Neuronal stem cell (in vitro differentiated cells): ENCODE results near the gene PKMYT1.

Experiments
- DNase-seq: peaks from one replicate; pipeline ENCODE4 v3.0.0-alpha.2; 2013; ENCODE audit warnings: low spot score
- H2AFZ ChIP-seq: one replicate; pipeline ENCODE4 v1.6.1; 2013; ENCODE audit warnings: mild to moderate bottlenecking, low read length, inconsistent platforms
- H2AK5ac ChIP-seq: 2 replicates; pipeline ENCODE4 v1.6.1; 2013; ENCODE audit warnings: low read depth, mild to moderate bottlenecking, inconsistent platforms, low read length, moderate library complexity, mixed read lengths
- H2BK120ac ChIP-seq: 2 replicates; pipeline ENCODE4 v1.6.1; 2013; ENCODE audit warnings: low read depth, mild to moderate bottlenecking, inconsistent platforms, low read length, moderate library complexity, mixed read lengths
- H2BK12ac ChIP-seq: one replicate; pipeline ENCODE4 v1.6.1; 2013; ENCODE audit warnings: low read length, inconsistent platforms
- H2BK15ac ChIP-seq: 2 replicates; pipeline ENCODE4 v1.6.1; 2013; ENCODE audit warnings: mild to moderate bottlenecking, low read length, inconsistent platforms, mixed read lengths
- H2BK5ac ChIP-seq: one replicate; pipeline ENCODE4 v1.6.1; 2013; ENCODE audit warnings: inconsistent platforms, mild to moderate bottlenecking, low read length, moderate library complexity
- H3K14ac ChIP-seq: one replicate; pipeline ENCODE4 v1.6.1; 2013; ENCODE audit warnings: low read length, inconsistent platforms
- H3K18ac ChIP-seq: 2 replicates; pipeline ENCODE4 v1.6.1; 2013; ENCODE audit warnings: low read length, inconsistent platforms
- H3K23ac ChIP-seq: 2 replicates; pipeline ENCODE4 v1.6.1; 2013; ENCODE audit warnings: low read depth, mild to moderate bottlenecking, mixed read lengths, low read length, inconsistent platforms; ENCODE audit not compliant: poor library complexity
- H3K27ac ChIP-seq: replicated peaks from 3 replicates; pipeline ENCODE4 v1.5.1; 2013; ENCODE audit warnings: low read length, inconsistent platforms
- H3K27me3 ChIP-seq, 3 experiments: 2 replicates each; pipeline ENCODE4 v1.6.1; 2013; ENCODE audit warnings: low read length in 3 of 3, mild to moderate bottlenecking in 2 of 3, inconsistent platforms in 1 of 3, low read depth in 1 of 3, mixed read lengths in 1 of 3, moderate library complexity in 1 of 3; ENCODE audit not compliant: control insufficient read depth in 3 of 3, insufficient read depth in 3 of 3
- H3K36me3 ChIP-seq, 2 donors: replicated peaks in 1 of 2; 2 replicates each; pipeline ENCODE4 v1.6.1; 2013; ENCODE audit warnings: low read length in 2 of 2; ENCODE audit not compliant: control insufficient read depth in 2 of 2, insufficient read depth in 2 of 2
- H3K4ac ChIP-seq: 2 replicates; pipeline ENCODE4 v1.6.1; 2013; ENCODE audit warnings: inconsistent platforms, mild to moderate bottlenecking, low read length, moderate library complexity
- H3K4me1 ChIP-seq, 2 donors: 1 replicate in 1 of 2; 2 replicates in 1 of 2; pipeline ENCODE4 v1.6.1; 2013; ENCODE audit warnings: low read length in 2 of 2, low read depth in 1 of 2; ENCODE audit not compliant: control insufficient read depth in 2 of 2, insufficient read depth in 1 of 2
- H3K4me2 ChIP-seq: one replicate; pipeline ENCODE4 v1.6.1; 2013; ENCODE audit warnings: mild to moderate bottlenecking, low read length, inconsistent platforms; ENCODE audit not compliant: insufficient read depth, poor library complexity, severe bottlenecking
- H3K4me3 ChIP-seq, 2 donors: 2 replicates each; pipeline ENCODE4 v1.5.1; 2013; ENCODE audit warnings: low read length in 2 of 2, mild to moderate bottlenecking in 2 of 2, inconsistent platforms in 1 of 2, moderate library complexity in 1 of 2
- H3K79me1 ChIP-seq: one replicate; pipeline ENCODE4 v1.6.1; 2013; ENCODE audit warnings: low read depth, mild to moderate bottlenecking, inconsistent platforms, low read length, moderate library complexity
- H3K9ac ChIP-seq: one replicate; pipeline ENCODE4 v1.6.1; 2013; ENCODE audit warnings: mild to moderate bottlenecking, low read depth, low read length, inconsistent platforms; ENCODE audit not compliant: poor library complexity
- H3K9me3 ChIP-seq, 2 donors: replicated peaks in 1 of 2; 2 replicates each; pipeline versions ENCODE3 to v1.6.1; 2013; ENCODE audit warnings: low read length in 2 of 2, mild to moderate bottlenecking in 2 of 2, inconsistent platforms in 1 of 2, low read depth in 1 of 2, mixed read lengths in 1 of 2, moderate library complexity in 1 of 2; ENCODE audit not compliant: control insufficient read depth in 2 of 2, insufficient read depth in 1 of 2
- H4K8ac ChIP-seq: one replicate; pipeline ENCODE4 v1.6.1; 2013; ENCODE audit warnings: low read depth, mild to moderate bottlenecking, inconsistent platforms, low read length, moderate library complexity
- H4K91ac ChIP-seq: one replicate; pipeline ENCODE4 v1.6.1; 2013; ENCODE audit warnings: low read length, low read depth, mild to moderate bottlenecking, inconsistent platforms; ENCODE audit not compliant: poor library complexity
- WGBS, 2 donors: extraction: QIAGEN DNeasy Blood & Tissue Kit; methylation state at CpG; one replicate each; pipeline ENCODE4 v1.1.7; 2013; ENCODE audit warnings: missing lambda C conversion rate in 2 of 2, mixed read lengths in 1 of 2; ENCODE audit not compliant: insufficient read length in 2 of 2, insufficient replicate concordance in 1 of 2; ENCODE audit errors: extremely low coverage in 2 of 2; 5-methylcytosine and 5-hydroxymethylcytosine counted together

The PKMYT1 gene

DNA sequence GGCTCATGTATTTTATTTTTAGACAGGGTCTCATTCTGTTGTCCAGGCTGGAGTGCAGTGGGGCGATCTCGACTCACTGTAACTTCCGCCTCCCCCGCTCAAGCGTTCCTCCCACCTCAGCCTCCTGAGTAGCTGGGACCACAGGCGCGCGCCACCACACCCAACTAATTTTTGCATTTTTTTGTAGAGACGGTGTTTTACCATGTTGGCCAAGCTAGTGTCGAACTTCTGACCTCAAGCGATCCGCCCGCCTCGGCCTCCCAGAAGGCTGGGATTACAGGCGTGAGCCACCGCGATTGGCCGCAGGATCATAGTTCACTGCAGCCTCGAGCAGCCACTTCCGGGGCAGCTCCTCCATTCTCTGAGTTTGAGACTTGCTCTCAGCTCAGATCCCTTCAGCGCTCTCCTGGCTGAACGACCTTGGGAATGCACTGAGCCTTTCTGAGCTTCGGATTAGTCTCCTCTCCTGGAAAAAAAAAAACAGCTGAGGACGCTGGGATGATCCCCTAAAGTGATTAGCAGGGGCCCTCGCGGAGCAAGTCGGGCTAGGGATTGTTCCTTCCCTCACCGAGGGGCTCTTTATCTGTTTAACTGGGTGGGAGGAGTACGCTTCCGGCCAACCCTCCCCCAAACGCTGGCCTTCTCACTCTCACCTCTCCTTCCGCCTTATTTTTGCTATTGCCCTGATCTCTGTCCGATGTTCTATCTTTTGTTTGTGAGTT, 1.1 kb upstream of the PKMYT1 start:
- H2AK5ac ChIP-seq: peak overlapping the region; percentile 96
- no peak overlapping the region for H3K4ac ChIP-seq
- no peak for DNase-seq
- no peak overlapping the region for H3K18ac ChIP-seq
- H3K14ac ChIP-seq: no peak overlapping the region
- no peak overlapping the region for H4K91ac ChIP-seq
- no peak overlapping the region for H4K8ac ChIP-seq
- peaks cover 9% of the 10 kb centered on the region for H3K79me1 ChIP-seq
- peak overlapping the region; percentile 49 for H3K4me2 ChIP-seq
- peak overlapping the region; percentile 90 for H2BK5ac ChIP-seq
- H3K9me3 ChIP-seq: no peaks in the 10 kb centered on the region
- peak overlapping the region in 1 of 2 donors; percentile 87 for H3K4me3 ChIP-seq
- peak overlapping the region; percentile 43 for H3K23ac ChIP-seq
- H2BK120ac ChIP-seq: peak overlapping the region; percentile 44
- peak overlapping the region; percentile 78 for H2AFZ ChIP-seq
- H3K4me1 ChIP-seq: peaks cover 14 to 20% of the 10 kb centered on the region in 2 donors
- H2BK12ac ChIP-seq: peak overlapping the region; percentile 41
- H3K27me3 ChIP-seq: peaks cover 0 to 20% (median 0%) of the 10 kb centered on the region in 3 experiments
- H3K9ac ChIP-seq: no peak overlapping the region
- peaks cover 0 to 24% of the 10 kb centered on the region in 2 donors for H3K36me3 ChIP-seq
- peak overlapping the region; percentile 81 for H2BK15ac ChIP-seq
- no CpG with 5 or more reads among the region's 33 CpGs for WGBS, 2 donors
- H3K27ac ChIP-seq: peak overlapping the region; percentile 81

DNA sequence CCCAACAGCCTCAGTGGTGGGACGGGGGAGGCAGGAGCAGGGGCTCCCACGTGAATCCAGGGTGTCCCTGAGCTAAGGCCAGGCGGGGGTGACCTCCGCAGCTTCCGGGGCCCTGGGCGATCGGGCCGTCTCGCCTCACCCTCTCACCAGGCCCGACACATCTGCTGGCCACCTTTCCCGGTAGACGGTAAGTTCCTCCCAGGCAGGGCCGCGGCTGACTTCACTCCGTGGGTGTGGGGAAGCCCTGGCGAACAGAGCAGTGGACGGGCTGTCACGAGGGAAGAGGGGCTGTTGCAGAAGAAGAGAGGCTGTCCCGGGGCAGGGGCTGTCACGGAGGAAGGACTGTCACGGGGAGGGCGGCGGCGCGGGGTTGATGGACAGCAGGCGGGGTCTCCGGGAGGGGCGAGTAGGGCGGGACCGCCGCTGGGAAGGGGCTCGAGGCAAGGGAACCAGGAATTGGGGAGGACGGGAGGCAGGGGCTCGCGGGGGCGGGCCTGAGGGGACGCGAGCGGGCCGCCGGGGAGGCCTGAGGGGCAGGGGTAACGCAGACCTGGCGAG, 498 bp downstream of the PKMYT1 start:
- H2BK12ac ChIP-seq: no peak overlapping the region
- H3K9me3 ChIP-seq: no peaks in the 10 kb centered on the region
- peak overlapping the region; percentile 53 for H4K91ac ChIP-seq
- H2AFZ ChIP-seq: peak overlapping the region; percentile 85
- peak overlapping the region; percentile 94 for H3K14ac ChIP-seq
- no peak for DNase-seq
- WGBS, 2 donors: no CpG with 5 or more reads among the region's 43 CpGs
- H3K18ac ChIP-seq: peak overlapping the region; percentile 83
- no peak overlapping the region for H3K4ac ChIP-seq
- H4K8ac ChIP-seq: no peak overlapping the region
- no peak overlapping the region for H2BK120ac ChIP-seq
- peaks cover 13 to 40% of the 10 kb centered on the region in 2 donors for H3K36me3 ChIP-seq
- peak overlapping the region; percentile 100 for H3K23ac ChIP-seq
- peak overlapping the region; percentile 87 to 95 for H3K4me3 ChIP-seq
- peaks cover 9% of the 10 kb centered on the region for H3K79me1 ChIP-seq
- H2BK5ac ChIP-seq: peak overlapping the region; percentile 90
- H3K4me2 ChIP-seq: peak overlapping the region; percentile 93
- peaks cover 14 to 20% of the 10 kb centered on the region in 2 donors for H3K4me1 ChIP-seq
- peak overlapping the region; percentile 91 for H3K9ac ChIP-seq
- peaks cover 0 to 8% (median 0%) of the 10 kb centered on the region in 3 experiments for H3K27me3 ChIP-seq
- H2AK5ac ChIP-seq: peak overlapping the region; percentile 63
- no peak overlapping the region for H3K27ac ChIP-seq
- H2BK15ac ChIP-seq: peak overlapping the region; percentile 94

DNA sequence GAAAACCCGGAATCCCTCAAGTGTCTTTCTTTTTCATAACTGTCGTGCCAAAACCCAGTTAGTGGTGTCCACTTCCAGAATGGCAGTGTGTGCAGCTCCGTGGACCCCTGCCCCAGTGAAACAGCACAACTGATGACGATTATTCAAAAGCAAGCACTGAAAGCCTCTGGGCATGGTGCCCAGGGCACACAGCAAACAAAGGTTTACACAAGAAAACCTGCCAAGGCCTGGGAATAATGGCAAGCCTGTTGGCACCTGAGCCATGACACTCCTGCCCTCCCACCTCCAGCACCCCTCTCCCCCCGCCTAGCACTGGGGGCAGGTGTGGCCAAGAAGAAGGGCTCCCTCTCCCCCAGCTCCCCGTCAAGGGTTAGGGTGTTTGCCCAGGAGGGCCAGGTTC, 2.8 kb downstream of the PKMYT1 start:
- Histone ChIP-seq H2AFZ (no peak overlapping the region), H2BK12ac (no peak overlapping the region), H3K14ac (no peak overlapping the region), H3K4me1 (peaks cover 14 to 18% of the 10 kb centered on the region in 2 donors), H2BK5ac (no peak overlapping the region), H3K4ac (no peak overlapping the region), H3K79me1 (peaks cover 9% of the 10 kb centered on the region), H3K9me3 (no peaks in the 10 kb centered on the region), H3K36me3 (peaks cover 26 to 63% of the 10 kb centered on the region in 2 donors), H2BK120ac (no peak overlapping the region), H3K9ac (no peak overlapping the region), H3K4me2 (no peak overlapping the region), H2AK5ac (no peak overlapping the region), H4K8ac (no peak overlapping the region), H3K23ac (no peak overlapping the region), H3K18ac (no peak overlapping the region), H4K91ac (no peak overlapping the region), H2BK15ac (no peak overlapping the region), H3K27ac (no peak overlapping the region), H3K27me3 (peaks cover 0 to 3% (median 0%) of the 10 kb centered on the region in 3 experiments), H3K4me3 (no peak overlapping the region)
- WGBS, 2 donors: no CpG with 5 or more reads among the region's 6 CpGs
- no peak for DNase-seq

DNA sequence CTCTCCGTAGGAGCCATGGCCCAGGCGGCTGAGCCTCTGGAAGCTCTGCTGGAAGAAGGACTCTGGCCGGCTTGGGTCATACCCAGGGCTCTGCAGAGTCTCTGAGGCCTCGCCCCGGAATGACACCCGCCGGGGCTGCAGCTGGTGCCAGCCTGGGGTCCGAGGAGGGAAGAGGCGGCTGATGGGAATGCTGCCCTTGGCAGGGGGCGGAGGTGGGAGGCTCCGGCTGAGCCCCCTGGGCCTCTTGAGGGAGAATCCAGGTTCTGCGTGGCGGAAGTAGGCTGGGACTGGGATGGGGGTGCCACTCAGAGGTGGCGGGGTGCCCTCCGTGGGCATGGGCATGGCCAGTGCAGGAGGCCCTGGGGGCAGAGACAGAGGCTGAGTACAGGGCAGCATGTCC, 3.6 kb downstream of the PKMYT1 start:
- WGBS, 2 donors: no CpG with 5 or more reads among the region's 15 CpGs
- Histone ChIP-seq H3K4me3 (no peak overlapping the region), H2BK15ac (no peak overlapping the region)

More for the DNA sequence above, 3.6 kb downstream of the PKMYT1 start:
- Histone ChIP-seq H2BK120ac (no peak overlapping the region), H4K91ac (no peak overlapping the region), H4K8ac (no peak overlapping the region), H2AK5ac (no peak overlapping the region), H3K18ac (no peak overlapping the region), H3K4me2 (no peak overlapping the region), H3K9me3 (no peaks in the 10 kb centered on the region), H3K79me1 (peaks cover 9% of the 10 kb centered on the region), H3K4me1 (peaks cover 10 to 15% of the 10 kb centered on the region in 2 donors), H3K4ac (no peak overlapping the region), H3K14ac (no peak overlapping the region), H3K9ac (no peak overlapping the region), H3K23ac (no peak overlapping the region), H2BK5ac (no peak overlapping the region), H3K36me3 (peaks cover 29 to 71% of the 10 kb centered on the region in 2 donors), H2BK12ac (no peak overlapping the region), H3K27ac (no peak overlapping the region), H3K27me3 (no peaks in the 10 kb centered on the region), H2AFZ (no peak overlapping the region)
- DNase-seq: no peak
